ENCODE results near the gene MAML3. TPM values are rescaled to one million over a fixed set of nuclear protein-coding genes. Genes with fewer than 3 reads are reported as not detected.

The MAML3 gene
- total RNA-seq, 1 experiment from 2014 or later: 5.9 TPM

DNA sequence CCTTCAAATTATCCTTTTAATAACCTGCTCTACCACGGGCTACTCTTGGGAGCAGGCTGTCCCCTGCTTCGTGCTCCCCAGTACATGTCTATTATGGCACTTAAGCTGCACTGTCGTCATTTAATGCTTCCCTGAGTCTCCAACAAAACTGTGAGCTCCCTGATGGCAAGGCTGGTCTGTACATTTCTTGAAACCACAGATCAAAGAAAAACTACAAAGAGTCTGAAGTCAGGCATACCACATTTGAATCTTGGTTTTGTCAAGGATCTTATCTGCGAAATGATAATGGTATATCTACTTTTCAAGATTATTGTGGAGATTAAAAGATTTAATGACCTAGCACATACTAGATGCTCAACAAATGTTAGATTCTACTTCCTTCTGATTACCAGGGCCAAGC lies 45.7 kb downstream of the MAML3 start:
- no peak for DNase-seq
- H3K27me3 ChIP-seq (ENCODE audit: control insufficient read depth, insufficient read depth, low read length): no peaks in the 10 kb centered on the region
- H3K4me3 ChIP-seq (ENCODE audit: insufficient read depth, low read depth, low read length): no peak overlapping the region
- no peaks in the 10 kb centered on the region for H3K36me3 ChIP-seq (replicated peaks; ENCODE audit: control insufficient read depth, insufficient read depth, low read length)

DNA sequence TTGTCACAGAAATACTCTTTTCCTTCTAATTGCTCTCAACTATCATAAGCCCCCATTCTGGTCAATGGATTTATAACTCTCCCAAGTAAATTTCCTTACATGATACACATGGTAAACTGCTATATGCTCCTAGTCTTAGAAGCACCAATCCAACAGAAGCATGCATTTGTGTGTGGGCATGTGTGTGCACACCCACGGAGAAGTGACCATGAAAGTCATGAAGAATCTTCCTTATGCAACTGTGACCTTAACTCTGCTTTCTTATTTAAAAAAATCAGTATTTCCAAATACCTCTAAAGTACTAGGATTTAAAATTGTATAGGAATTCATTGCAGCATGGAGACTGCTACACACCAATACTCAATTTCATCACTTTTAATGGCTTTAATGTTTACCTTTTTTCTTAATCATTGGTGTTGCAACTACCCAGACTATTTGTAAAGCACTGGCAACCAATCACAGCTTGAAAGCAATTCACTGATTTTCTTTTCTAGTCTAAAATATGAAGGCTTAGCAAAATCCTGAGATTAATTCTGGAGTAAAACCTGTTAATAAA lies 47.6 kb downstream of the MAML3 start:
- no peak overlapping the region for H3K4me3 ChIP-seq (ENCODE audit: insufficient read depth, low read depth, low read length)
- no peaks in the 10 kb centered on the region for H3K36me3 ChIP-seq (replicated peaks; ENCODE audit: control insufficient read depth, insufficient read depth, low read length)
- no peak for DNase-seq
- H3K27me3 ChIP-seq (ENCODE audit: control insufficient read depth, insufficient read depth, low read length): no peaks in the 10 kb centered on the region

DNA sequence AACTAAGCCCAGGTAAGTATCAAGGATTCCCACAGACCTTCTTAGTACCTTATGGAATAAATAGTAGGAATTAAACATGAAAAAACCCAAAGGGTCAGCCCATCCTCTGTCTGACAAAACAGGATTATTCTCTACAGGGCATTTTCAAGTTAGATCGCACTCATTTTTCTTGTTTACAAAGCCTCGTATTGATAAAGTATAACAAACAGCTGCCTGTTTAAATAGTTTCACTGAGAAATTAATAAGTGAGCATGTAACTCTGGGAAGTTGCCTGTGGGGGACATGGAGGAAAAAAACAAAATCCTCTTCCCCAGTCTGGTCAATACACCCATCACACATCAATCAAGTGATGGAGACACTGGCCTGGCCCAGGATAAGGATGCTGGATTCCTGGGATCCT lies 48.5 kb downstream of the MAML3 start:
- Histone ChIP-seq H3K4me3 (ENCODE audit: insufficient read depth, low read depth, low read length) (no peak overlapping the region), H3K27me3 (ENCODE audit: control insufficient read depth, insufficient read depth, low read length) (no peaks in the 10 kb centered on the region), H3K36me3 (replicated peaks; ENCODE audit: control insufficient read depth, insufficient read depth, low read length) (no peaks in the 10 kb centered on the region)
- DNase-seq: no peak

DNA sequence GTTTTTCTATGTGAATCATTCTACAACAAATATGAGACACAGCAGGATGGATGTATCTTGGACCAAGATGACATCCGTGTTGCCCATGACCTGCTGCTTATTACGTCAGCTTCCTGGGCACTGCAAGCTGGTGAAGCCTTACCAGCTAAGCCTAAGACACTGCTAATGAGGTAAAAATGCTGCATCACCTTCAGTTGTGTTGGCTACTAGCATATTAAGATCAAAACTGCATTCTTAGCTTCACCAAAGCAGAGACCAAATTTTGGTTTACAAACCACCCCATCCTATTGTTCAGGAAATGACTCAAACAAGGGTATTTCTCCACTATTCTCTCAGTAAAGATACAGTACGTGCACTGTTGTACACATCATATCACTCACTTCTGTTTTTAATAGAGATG lies 50.3 kb downstream of the MAML3 start:
- Histone ChIP-seq H3K27me3 (ENCODE audit: control insufficient read depth, insufficient read depth, low read length) (no peaks in the 10 kb centered on the region), H3K36me3 (replicated peaks; ENCODE audit: control insufficient read depth, insufficient read depth, low read length) (no peaks in the 10 kb centered on the region), H3K4me3 (ENCODE audit: insufficient read depth, low read depth, low read length) (no peak overlapping the region)
- no peak for DNase-seq

DNA sequence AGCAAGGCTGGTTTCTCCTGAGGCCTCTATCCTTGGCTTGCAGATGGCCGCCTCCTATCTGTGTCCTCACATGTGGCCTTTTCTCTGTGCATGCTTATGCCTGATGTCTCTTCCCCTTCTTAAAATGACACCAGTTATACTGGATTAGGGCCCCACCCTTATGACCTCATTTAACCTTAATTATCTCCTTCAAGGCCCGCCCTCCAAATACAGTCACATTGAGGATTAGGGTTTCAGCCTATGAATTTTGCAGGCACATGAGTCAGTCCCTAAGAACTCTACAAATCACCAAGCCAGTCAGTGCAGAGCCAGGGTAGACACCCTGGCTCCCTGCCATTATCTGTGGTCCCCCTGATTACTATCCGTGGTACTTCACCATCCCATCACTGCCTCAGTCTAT lies 51.6 kb downstream of the MAML3 start:
- H3K27me3 ChIP-seq (ENCODE audit: control insufficient read depth, insufficient read depth, low read length): no peaks in the 10 kb centered on the region
- no peaks in the 10 kb centered on the region for H3K36me3 ChIP-seq (replicated peaks; ENCODE audit: control insufficient read depth, insufficient read depth, low read length)
- DNase-seq: no peak

DNA sequence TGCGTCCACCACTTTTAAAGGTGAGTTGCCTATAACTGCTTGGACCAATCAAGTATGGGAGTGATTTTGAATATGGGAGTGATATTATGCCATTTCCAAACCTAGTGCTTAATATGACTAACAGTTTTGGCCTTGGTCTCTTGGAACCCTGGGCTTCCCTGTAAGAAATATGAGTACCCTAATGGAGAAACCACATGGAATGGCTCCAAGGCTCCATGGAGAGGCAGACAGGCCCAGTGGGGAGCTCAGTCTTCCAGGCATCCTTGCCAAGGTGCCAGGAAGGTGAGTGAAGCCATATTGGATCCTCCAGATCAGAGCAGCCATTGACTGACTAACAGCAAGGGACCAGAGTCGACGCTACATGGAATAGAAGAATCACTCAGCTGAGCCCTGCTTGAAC lies 53.2 kb downstream of the MAML3 start:
- Histone ChIP-seq H3K4me3 (ENCODE audit: insufficient read depth, low read depth, low read length) (no peak overlapping the region), H3K27me3 (ENCODE audit: control insufficient read depth, insufficient read depth, low read length) (no peaks in the 10 kb centered on the region), H3K36me3 (replicated peaks; ENCODE audit: control insufficient read depth, insufficient read depth, low read length) (no peaks in the 10 kb centered on the region)
- no peak for DNase-seq

More for the DNA sequence above, 51.6 kb downstream of the MAML3 start:
- H3K4me3 ChIP-seq (ENCODE audit: insufficient read depth, low read depth, low read length): no peak overlapping the region

DNA sequence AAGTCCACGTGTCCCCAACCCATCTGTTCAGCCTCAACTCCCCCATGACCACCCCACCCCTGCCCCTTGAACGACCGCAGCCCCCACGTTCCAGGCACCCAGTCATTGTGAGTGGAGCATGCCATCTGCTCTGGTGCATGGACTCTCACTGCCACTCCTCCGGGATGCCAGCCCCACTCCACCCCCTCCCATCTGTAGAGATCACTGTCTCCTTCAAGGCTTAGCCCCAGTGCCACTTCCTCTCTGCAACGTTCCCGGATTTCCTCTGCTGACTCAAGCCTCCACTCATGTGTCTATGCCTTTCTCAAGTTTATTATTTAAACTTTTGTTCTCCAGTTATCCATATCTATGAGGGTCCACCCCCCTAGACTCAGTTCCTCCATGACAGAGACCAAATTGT lies 54.0 kb downstream of the MAML3 start:
- Histone ChIP-seq H3K27me3 (ENCODE audit: control insufficient read depth, insufficient read depth, low read length) (no peaks in the 10 kb centered on the region), H3K36me3 (replicated peaks; ENCODE audit: control insufficient read depth, insufficient read depth, low read length) (no peaks in the 10 kb centered on the region), H3K4me3 (ENCODE audit: insufficient read depth, low read depth, low read length) (no peak overlapping the region)
- DNase-seq: no peak

DNA sequence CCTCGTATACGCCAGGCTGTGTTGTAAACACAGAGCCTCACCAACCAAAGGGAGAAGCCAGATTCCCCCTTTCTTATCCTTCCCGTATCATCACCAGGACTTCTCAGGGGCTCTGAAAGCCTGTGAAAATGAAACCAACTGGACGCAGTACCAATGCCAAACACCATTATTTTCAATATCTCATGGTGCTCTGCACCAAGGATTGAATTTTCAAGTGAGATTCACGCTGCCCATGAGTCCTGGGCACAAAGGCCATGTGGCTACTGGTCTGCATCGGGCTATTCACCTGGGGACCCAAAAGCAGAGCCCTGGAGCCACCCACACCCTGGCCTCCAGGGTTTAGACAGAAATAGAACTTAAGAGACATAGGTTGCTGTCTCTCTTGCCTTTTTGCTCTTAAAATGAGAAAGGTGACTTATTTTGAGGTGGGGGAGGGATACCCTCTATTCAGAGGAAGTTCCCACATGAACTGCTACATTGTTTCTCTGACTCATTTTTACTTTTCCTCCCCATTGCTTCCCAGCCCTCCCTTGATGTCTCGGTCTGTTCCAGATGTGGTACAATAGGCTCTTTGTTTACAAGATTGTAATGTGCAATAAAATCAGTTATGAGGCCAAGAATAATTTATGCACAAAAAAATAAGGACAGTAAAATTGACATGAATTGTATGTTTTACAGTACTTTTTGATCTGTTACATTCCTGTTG lies 55.4 kb downstream of the MAML3 start:
- Histone ChIP-seq H3K27me3 (ENCODE audit: control insufficient read depth, insufficient read depth, low read length) (no peaks in the 10 kb centered on the region), H3K4me3 (ENCODE audit: insufficient read depth, low read depth, low read length) (no peak overlapping the region), H3K36me3 (replicated peaks; ENCODE audit: control insufficient read depth, insufficient read depth, low read length) (no peaks in the 10 kb centered on the region)
- no peak for DNase-seq

DNA sequence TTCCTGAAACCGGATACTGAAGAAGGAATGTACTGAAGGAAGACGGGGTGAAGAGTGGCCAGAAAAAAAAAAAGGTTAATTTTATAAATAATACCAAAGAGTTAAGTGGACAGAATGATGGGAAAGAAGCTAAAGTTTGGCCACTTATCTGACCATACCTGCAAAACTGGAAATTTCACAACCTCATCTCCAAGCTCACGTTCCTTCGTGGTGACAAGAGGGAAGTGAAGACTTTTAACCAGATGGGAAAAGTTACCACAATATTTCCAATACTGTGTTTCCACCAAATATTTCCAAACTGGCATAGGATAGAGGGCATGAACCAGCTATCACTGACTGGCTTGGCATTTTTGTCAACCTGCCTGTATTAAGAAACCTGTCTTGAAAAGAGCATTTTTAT lies 56.4 kb downstream of the MAML3 start:
- H3K36me3 ChIP-seq (replicated peaks; ENCODE audit: control insufficient read depth, insufficient read depth, low read length): no peaks in the 10 kb centered on the region

DNA sequence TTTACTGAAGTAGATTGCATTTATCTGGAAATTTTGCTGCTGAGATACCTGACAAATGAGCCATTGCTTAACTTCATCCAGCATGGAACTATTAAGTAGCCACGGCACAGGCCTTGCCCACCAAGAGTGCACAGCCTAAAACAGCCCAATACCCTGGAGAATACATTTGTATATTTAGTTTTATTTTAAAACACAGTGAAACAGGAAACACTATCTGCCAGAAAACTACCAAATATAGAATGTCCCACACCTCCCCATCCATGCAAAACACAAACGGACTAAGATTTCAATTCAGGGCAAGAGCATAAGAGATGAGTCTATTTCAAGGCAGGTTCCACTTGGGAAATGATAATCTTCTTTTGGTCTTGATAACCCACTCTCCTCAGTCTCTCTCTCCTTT lies 57.1 kb downstream of the MAML3 start:
- no peak for DNase-seq
- H3K27me3 ChIP-seq (ENCODE audit: control insufficient read depth, insufficient read depth, low read length): no peaks in the 10 kb centered on the region
- no peaks in the 10 kb centered on the region for H3K36me3 ChIP-seq (replicated peaks; ENCODE audit: control insufficient read depth, insufficient read depth, low read length)
- H3K4me3 ChIP-seq (ENCODE audit: insufficient read depth, low read depth, low read length): no peak overlapping the region

More for the DNA sequence above, 56.4 kb downstream of the MAML3 start:
- no peak for DNase-seq
- Histone ChIP-seq H3K4me3 (ENCODE audit: insufficient read depth, low read depth, low read length) (no peak overlapping the region), H3K27me3 (ENCODE audit: control insufficient read depth, insufficient read depth, low read length) (no peaks in the 10 kb centered on the region)

DNA sequence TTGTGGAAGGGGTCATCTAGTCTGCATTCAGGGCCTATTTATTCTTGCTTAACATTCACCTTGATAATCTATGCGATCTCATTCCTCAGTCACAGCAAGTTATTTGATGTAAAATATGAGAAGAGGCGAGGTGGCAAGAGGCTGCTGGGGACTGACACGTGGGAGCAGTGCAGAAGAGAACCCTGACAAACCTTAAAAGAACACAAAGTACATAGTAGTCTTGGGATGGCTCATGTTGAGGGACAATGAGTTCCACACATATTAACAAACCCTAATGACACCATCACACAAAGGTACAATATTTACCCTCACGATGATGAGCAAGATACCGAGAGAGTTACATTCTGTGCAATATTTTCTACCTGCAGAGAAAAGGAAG lies 57.5 kb downstream of the MAML3 start:
- no peak for DNase-seq
- Histone ChIP-seq H3K4me3 (ENCODE audit: insufficient read depth, low read depth, low read length) (no peak overlapping the region), H3K36me3 (replicated peaks; ENCODE audit: control insufficient read depth, insufficient read depth, low read length) (no peaks in the 10 kb centered on the region), H3K27me3 (ENCODE audit: control insufficient read depth, insufficient read depth, low read length) (no peaks in the 10 kb centered on the region)

DNA sequence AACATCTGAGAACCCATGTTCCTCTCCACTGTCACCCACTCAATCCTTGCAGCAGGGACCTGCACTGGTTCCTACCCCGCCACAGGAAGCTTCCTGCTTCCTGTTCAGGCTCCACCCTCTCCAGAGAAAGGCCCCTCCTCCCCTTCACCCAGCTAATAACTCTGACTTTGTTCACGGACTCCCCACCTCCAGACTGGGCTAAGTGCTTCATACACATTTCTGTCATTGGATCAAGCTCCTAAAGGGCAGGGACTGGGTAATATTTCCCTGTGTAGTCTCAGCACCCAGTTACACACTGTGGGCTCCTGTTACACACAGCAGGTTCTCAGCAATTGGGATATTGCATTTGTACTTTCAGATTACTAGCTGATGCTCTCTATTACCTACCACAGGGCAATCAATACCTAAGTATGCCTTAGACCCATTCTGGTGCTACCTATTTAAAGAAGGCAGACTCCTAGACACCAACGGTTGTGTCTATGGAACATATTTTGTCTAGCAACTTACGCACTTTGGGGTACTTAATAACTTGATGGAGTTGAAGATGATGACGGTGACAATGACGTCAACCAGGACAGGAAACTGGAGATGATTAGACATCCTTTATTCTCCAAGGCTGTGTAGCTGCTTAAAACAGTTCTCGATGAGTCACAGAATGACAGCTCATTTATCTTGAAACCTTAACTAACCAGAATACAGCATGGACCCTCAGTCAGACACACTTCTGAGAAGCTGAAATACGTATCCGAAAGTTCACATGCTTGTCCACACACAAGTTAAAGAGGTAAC lies 58.1 kb downstream of the MAML3 start:
- H3K4me3 ChIP-seq (ENCODE audit: insufficient read depth, low read depth, low read length): no peak overlapping the region
- no peak for DNase-seq
- H3K27me3 ChIP-seq (ENCODE audit: control insufficient read depth, insufficient read depth, low read length): no peaks in the 10 kb centered on the region
- no peaks in the 10 kb centered on the region for H3K36me3 ChIP-seq (replicated peaks; ENCODE audit: control insufficient read depth, insufficient read depth, low read length)

DNA sequence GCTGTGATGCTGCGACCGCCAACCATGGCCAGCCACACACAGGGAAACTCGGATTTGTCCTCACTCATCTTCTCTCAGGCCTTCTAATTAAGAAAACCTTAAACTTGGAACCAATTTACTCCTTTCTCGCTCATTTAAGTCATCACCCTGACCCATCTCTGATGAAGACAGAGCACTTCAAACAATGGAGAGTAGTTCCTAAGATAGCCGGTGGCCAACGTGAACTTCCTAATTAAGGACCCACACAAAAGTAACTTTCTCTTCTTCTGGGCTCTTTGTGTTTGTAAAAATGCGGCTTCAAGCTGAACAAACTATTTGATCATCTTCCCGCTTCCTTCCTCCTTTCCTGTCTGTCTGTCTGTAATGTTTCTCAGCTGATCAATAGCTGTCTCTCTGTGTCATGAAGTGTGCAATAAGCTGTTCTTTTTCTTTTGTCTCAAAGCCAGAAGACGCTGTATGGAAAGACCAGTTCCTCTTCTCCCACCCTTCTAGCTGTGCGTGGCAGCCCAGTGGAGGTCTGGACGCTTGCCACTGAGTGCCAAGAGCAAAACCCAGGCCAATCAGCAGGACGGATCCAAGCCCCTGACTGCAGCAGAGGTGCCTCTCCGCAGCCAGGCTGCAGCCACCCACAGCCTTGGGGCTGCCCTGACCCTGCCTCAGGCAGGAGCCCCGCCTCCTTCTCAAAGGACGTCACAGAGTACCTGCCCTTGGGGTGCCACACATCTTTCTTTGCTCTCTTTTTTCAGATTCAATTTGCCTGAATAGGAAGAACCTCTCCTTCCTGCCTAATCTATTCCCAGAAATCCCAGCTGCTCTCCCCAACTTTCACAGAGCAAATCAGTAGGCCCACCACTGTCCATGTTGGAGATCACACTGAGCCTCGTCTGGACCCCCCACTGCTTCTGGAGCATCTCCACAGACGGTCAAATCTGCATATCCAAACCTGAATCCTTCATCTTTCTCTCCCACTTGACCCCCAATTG lies 59.3 kb downstream of the MAML3 start:
- Histone ChIP-seq H3K36me3 (replicated peaks; ENCODE audit: control insufficient read depth, insufficient read depth, low read length) (no peaks in the 10 kb centered on the region), H3K4me3 (ENCODE audit: insufficient read depth, low read depth, low read length) (no peak overlapping the region), H3K27me3 (ENCODE audit: control insufficient read depth, insufficient read depth, low read length) (no peaks in the 10 kb centered on the region)
- peak; percentile 60 for DNase-seq

DNA sequence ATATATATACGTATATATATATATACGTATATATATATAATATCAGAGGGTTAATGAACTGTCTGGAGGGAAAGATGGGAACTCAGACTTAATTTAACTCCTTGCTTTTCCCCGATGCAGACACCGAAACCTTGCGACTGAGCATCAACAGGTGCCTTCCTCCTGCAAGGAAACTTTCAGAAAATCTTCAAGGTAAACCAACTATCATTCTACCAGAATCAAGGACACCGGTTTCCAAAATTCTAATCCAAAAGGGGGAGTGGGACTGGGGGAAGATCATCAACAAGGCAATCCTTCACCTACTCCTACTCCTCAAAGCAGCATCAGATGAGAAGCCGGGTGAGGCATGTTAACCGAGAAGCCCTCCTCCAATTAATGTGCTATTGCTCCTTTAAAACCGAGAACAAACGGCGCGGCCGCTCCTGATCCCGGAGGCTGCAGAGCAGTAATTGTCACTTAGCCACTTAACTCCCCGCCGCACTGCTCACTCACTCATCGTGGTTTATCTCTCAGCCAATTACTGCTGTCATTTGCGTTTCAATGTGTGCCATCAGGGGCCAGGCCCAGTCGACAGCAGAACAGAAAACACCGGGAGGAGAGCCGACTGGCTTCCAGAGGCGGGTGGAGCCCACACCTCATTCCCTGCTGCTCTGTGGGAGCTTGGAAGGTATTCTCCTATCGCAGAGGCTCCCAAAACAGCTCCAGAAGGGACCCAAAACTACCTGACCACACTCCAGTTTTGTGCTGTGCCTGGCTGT lies 61.7 kb downstream of the MAML3 start:
- Histone ChIP-seq H3K27me3 (ENCODE audit: control insufficient read depth, insufficient read depth, low read length) (no peaks in the 10 kb centered on the region), H3K4me3 (ENCODE audit: insufficient read depth, low read depth, low read length) (0 out of 2 replicates have a peak overlapping the region, but pooled peaks have one; percentile 4), H3K36me3 (replicated peaks; ENCODE audit: control insufficient read depth, insufficient read depth, low read length) (no peaks in the 10 kb centered on the region)
- DNase-seq: peak; percentile 41

Data from H7 (cell line).